ENCODE data around the gene CCDC167. TPM values are rescaled to one million over a fixed set of nuclear protein-coding genes. Genes with fewer than 3 reads are reported as not detected.

Gene CCDC167
- total RNA-seq, 1 experiment from 2014 or later: 32.3 TPM

- BruUV-seq (replicated peaks): no TSS peak
- intact Hi-C loops (cut with micrococcal nuclease; ENCODE audit: unreplicated experiment): no loop called here
Observed at GRCh38 chr6:37528541-37528940, 28.8 kb upstream of the CCDC167 start.

GRCh38 chr6:37525460-37526357, 26.0 kb upstream of the CCDC167 start:
- no TSS peak for BruUV-seq (replicated peaks)
- Histone ChIP-seq H3K4me1 (no peaks in the 10 kb centered on the region), H3K27me3 (replicated peaks; ENCODE audit: control insufficient read depth, insufficient read depth, low read length) (no peaks in the 10 kb centered on the region), H3K36me3 (ENCODE audit: control insufficient read depth, insufficient read depth, low read length) (no peaks in the 10 kb centered on the region), H3K9me3 (no peaks in the 10 kb centered on the region), H3K4me3 (ENCODE audit: low read depth, low read length) (no peak overlapping the region)
- H3K36me3 Mint-ChIP-seq (ENCODE audit: insufficient read depth, unreplicated experiment): no peaks in the 10 kb centered on the region
- H3K27ac Mint-ChIP-seq (ENCODE audit: unreplicated experiment): no peak overlapping the region
- DNase-seq: peak in 1 of 2 experiments; percentile 56
- H3K27me3 Mint-ChIP-seq (ENCODE audit: insufficient read depth, unreplicated experiment): no peaks in the 10 kb centered on the region
- ChIA-PET POLR2A (interaction anchor here (0.5 kb wide), 1 partner anchor 612 kb away, joined by 6 read pairs; no protein-coding TSS in a partner anchor), CTCF (interaction anchor here (0.5 to 0.6 kb wide), 2 partner anchors 69 to 766 kb away, joined by 3 to 4 read pairs; no protein-coding TSS in a partner anchor)
- H3K4me1 Mint-ChIP-seq (ENCODE audit: low read depth, unreplicated experiment): no peaks in the 10 kb centered on the region
- H3K4me3 Mint-ChIP-seq (ENCODE audit: unreplicated experiment): no peak overlapping the region
- no peak for TF ChIP-seq CTCF (IDR thresholded peaks at IDR 0.05; ENCODE audit: insufficient read depth in 1 of 2, low read depth in 1 of 2, low read length in 1 of 2, severe bottlenecking in 1 of 2, unreplicated experiment in 1 of 2)
- H3K9me3 Mint-ChIP-seq (ENCODE audit: unreplicated experiment): no peaks in the 10 kb centered on the region
- intact Hi-C loops (cut with micrococcal nuclease; ENCODE audit: unreplicated experiment): no loop called here

More at GRCh38 chr6:37528541-37528940, 28.8 kb upstream of the CCDC167 start:
- no peak for TF ChIP-seq CTCF (IDR thresholded peaks at IDR 0.05; ENCODE audit: insufficient read depth in 1 of 2, low read depth in 1 of 2, low read length in 1 of 2, severe bottlenecking in 1 of 2, unreplicated experiment in 1 of 2)
- Mint-ChIP-seq H3K27ac (ENCODE audit: unreplicated experiment) (no peak overlapping the region), H3K9me3 (ENCODE audit: unreplicated experiment) (no peaks in the 10 kb centered on the region), H3K4me3 (ENCODE audit: unreplicated experiment) (no peak overlapping the region), H3K36me3 (ENCODE audit: insufficient read depth, unreplicated experiment) (no peaks in the 10 kb centered on the region), H3K27me3 (ENCODE audit: insufficient read depth, unreplicated experiment) (no peaks in the 10 kb centered on the region), H3K4me1 (ENCODE audit: low read depth, unreplicated experiment) (no peaks in the 10 kb centered on the region)
- Histone ChIP-seq H3K36me3 (ENCODE audit: control insufficient read depth, insufficient read depth, low read length) (no peaks in the 10 kb centered on the region), H3K4me1 (no peaks in the 10 kb centered on the region), H3K4me3 (ENCODE audit: low read depth, low read length) (no peak overlapping the region), H3K9me3 (no peaks in the 10 kb centered on the region), H3K27me3 (replicated peaks; ENCODE audit: control insufficient read depth, insufficient read depth, low read length) (no peaks in the 10 kb centered on the region)
- DNase-seq: no peak
- CTCF ChIA-PET: no interaction called here
- POLR2A ChIA-PET: interaction anchor here (0.5 kb wide), 1 partner anchor 48 kb away, joined by 3 read pairs; no protein-coding TSS in a partner anchor

GRCh38 chr6:37524970-37525318, 25.3 kb upstream of the CCDC167 start:
- Histone ChIP-seq H3K4me3 (ENCODE audit: low read depth, low read length) (no peak overlapping the region), H3K27me3 (replicated peaks; ENCODE audit: control insufficient read depth, insufficient read depth, low read length) (no peaks in the 10 kb centered on the region), H3K9me3 (no peaks in the 10 kb centered on the region), H3K36me3 (ENCODE audit: control insufficient read depth, insufficient read depth, low read length) (no peaks in the 10 kb centered on the region), H3K4me1 (no peaks in the 10 kb centered on the region)
- no peak for TF ChIP-seq CTCF (IDR thresholded peaks at IDR 0.05; ENCODE audit: insufficient read depth in 1 of 2, low read depth in 1 of 2, low read length in 1 of 2, severe bottlenecking in 1 of 2, unreplicated experiment in 1 of 2)
- Mint-ChIP-seq H3K27me3 (ENCODE audit: insufficient read depth, unreplicated experiment) (no peaks in the 10 kb centered on the region), H3K9me3 (ENCODE audit: unreplicated experiment) (no peaks in the 10 kb centered on the region), H3K27ac (ENCODE audit: unreplicated experiment) (no peak overlapping the region), H3K4me1 (ENCODE audit: low read depth, unreplicated experiment) (no peaks in the 10 kb centered on the region), H3K36me3 (ENCODE audit: insufficient read depth, unreplicated experiment) (no peaks in the 10 kb centered on the region), H3K4me3 (ENCODE audit: unreplicated experiment) (no peak overlapping the region)
- no TSS peak for BruUV-seq (replicated peaks)
- DNase-seq: no peak
- ChIA-PET POLR2A (no interaction called here), CTCF (interaction anchor here (0.6 kb wide), 1 partner anchor 68 kb away, joined by 3 read pairs; no protein-coding TSS in a partner anchor)
- intact Hi-C loops (cut with micrococcal nuclease; ENCODE audit: unreplicated experiment): no loop called here

Data from Caco-2 (cell line).